ENCODE data around the gene CAMK1G.

DNA sequence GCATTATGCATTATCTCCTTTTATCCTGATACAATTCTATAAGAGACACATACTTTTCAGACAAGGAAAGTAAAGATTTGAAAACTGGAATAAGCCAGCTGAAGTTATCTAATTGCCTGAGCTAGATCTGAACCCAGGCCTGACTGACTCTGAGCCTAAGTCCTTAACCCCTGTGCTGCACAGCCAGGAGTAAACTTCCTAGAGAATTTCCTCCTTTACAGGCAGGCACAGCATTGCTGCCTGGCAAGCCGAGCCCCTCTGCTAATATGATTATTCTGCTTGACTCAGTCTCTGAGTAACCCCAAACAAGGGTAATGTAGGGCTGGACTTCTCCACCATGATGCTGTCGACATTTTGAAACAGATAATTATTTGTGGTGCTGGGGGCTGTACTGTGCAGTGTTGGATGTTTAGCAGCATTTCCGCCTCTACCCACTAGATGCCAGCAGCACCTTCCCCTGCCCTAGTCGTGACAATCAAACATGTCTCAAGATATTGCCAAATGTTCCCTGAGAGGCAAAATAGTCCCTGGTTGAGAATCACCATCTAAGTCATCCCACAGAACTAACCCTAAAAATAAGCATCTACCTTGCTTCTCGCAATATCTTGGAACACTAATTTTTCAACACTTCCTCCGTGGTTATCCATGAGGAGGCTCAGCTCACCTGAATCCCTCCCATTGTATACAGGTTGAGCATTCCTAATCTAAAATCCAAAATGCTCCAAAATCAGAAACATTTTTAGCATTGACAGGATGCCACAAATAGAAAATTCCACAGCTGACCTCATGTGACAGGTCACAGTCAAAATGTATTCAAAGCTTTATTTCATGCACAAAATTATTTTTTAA lies 18.5 kb downstream of the CAMK1G start:
- TF ChIP-seq, protein P1, sequence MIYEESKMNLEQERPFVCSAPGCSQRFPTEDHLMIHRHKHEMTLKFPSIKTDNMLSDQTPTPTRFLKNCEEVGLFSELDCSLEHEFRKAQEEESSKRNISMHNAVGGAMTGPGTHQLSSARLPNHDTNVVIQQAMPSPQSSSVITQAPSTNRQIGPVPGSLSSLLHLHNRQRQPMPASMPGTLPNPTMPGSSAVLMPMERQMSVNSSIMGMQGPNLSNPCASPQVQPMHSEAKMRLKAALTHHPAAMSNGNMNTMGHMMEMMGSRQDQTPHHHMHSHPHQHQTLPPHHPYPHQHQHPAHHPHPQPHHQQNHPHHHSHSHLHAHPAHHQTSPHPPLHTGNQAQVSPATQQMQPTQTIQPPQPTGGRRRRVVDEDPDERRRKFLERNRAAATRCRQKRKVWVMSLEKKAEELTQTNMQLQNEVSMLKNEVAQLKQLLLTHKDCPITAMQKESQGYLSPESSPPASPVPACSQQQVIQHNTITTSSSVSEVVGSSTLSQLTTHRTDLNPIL (CRISPR knock-in tag; IDR thresholded peaks at IDR 0.05; ENCODE audit: low read depth) = no peak
- TF ChIP-seq ISL1 (CRISPR knock-in tag; IDR thresholded peaks at IDR 0.05) (no peak), TOX (CRISPR knock-in tag; IDR thresholded peaks at IDR 0.05; ENCODE audit: borderline replicate concordance) (no peak), CSDC2 (CRISPR knock-in tag; IDR thresholded peaks at IDR 0.05) (no peak), ZNF70 (CRISPR knock-in tag; IDR thresholded peaks at IDR 0.05) (no peak), BACH2 (CRISPR knock-in tag; IDR thresholded peaks at IDR 0.05; ENCODE audit: borderline replicate concordance) (no peak), GLIS3 (CRISPR knock-in tag; IDR thresholded peaks at IDR 0.05) (no peak)
- TF ChIP-seq, protein P2, sequence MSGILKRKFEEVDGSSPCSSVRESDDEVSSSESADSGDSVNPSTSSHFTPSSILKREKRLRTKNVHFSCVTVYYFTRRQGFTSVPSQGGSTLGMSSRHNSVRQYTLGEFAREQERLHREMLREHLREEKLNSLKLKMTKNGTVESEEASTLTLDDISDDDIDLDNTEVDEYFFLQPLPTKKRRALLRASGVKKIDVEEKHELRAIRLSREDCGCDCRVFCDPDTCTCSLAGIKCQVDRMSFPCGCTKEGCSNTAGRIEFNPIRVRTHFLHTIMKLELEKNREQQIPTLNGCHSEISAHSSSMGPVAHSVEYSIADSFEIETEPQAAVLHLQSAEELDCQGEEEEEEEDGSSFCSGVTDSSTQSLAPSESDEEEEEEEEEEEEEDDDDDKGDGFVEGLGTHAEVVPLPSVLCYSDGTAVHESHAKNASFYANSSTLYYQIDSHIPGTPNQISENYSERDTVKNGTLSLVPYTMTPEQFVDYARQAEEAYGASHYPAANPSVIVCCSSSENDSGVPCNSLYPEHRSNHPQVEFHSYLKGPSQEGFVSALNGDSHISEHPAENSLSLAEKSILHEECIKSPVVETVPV (CRISPR knock-in tag; IDR thresholded peaks at IDR 0.05) = no peak

Measured in SK-N-SH treated with all-trans-retinoic acid at 6 μM for 48 hours (cell line).